Epithelial cell of esophagus (primary cell): ENCODE data around the gene TMOD1.

Experiments used
- DNase-seq: peaks from one replicate; pipeline ENCODE4 v3.0.0; 2010; ENCODE audit warnings: low read depth
- H3K4me3 ChIP-seq: 2 replicates; pipeline ENCODE4 v1.5.1; 2011; ENCODE audit warnings: mild to moderate bottlenecking, low read length, control low read depth
- TF ChIP-seq, protein P1 (sequence below): IDR thresholded peaks from 2 replicates; pipeline ENCODE4 v1.5.1; 2011; ENCODE audit warnings: low read depth, mild to moderate bottlenecking, low read length, control low read depth, inconsistent platforms; ENCODE audit not compliant: insufficient read depth; ENCODE audit errors: missing control alignments

Gene TMOD1

GRCh38 chr9:97504381-97505216 lies 3.1 kb downstream of the TMOD1 start:
- TF ChIP-seq, protein P1, sequence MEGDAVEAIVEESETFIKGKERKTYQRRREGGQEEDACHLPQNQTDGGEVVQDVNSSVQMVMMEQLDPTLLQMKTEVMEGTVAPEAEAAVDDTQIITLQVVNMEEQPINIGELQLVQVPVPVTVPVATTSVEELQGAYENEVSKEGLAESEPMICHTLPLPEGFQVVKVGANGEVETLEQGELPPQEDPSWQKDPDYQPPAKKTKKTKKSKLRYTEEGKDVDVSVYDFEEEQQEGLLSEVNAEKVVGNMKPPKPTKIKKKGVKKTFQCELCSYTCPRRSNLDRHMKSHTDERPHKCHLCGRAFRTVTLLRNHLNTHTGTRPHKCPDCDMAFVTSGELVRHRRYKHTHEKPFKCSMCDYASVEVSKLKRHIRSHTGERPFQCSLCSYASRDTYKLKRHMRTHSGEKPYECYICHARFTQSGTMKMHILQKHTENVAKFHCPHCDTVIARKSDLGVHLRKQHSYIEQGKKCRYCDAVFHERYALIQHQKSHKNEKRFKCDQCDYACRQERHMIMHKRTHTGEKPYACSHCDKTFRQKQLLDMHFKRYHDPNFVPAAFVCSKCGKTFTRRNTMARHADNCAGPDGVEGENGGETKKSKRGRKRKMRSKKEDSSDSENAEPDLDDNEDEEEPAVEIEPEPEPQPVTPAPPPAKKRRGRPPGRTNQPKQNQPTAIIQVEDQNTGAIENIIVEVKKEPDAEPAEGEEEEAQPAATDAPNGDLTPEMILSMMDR, result no peak
- DNase-seq, result no peak
- no peak overlapping the region for H3K4me3 ChIP-seq

DNA sequence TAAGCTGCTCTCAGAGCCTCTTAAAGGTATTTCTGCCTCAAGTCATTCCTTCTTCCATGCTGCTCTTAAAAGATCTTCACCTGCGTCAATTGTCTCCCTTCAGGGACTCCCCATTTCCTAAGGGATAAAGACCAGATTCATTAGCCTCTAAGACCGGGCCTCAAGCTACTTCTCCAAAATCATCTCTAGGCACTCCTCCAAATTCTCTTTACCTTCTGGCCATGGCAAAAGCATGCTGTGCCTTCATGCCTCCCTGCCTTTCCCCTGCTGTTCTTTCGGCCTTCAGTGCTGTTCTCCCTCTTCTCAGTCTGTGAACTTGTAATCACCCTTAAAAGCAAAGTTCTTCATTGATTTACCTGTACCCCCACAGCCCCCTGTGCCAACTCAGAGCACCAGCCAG lies 4.4 kb downstream of the TMOD1 start:
- TF ChIP-seq, protein P1, result no peak
- no peak overlapping the region for H3K4me3 ChIP-seq
- no peak for DNase-seq

- no peak overlapping the region for H3K4me3 ChIP-seq
- TF ChIP-seq, protein P1, result no peak
- DNase-seq, result no peak
Measured at GRCh38 chr9:97506306-97506705, 4.8 kb downstream of the TMOD1 start.

- TF ChIP-seq, protein P1, result no peak
- no peak overlapping the region for H3K4me3 ChIP-seq
- no peak for DNase-seq
Measured at GRCh38 chr9:97506787-97507186, 5.3 kb downstream of the TMOD1 start.

DNA sequence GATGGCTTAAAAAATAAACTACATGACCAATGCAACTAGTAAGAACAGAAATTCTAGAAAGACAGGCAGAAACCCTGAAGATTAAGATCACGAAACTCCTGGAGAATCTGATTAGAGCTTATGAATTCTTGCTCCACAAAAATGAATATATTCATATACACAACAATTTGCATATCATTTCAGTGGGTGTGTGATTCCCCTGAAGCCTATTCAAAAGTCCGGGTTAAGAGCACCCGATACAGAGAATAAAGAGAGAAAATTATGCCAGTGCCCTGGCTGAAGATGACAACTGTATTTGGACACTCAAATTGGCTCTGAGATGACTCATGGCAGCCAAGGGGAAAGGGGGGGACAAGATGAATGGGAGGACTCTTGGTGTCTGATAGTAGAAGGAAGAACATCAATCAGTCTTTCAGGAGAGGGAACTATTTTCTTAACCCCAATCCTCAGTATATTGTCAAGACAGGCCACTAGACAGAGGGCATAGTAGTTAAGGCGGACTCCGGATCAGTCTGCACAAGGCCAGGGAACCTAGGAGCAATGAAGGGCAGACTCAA lies 6.0 kb downstream of the TMOD1 start:
- DNase-seq, result no peak

GRCh38 chr9:97508852-97509251 lies 7.4 kb downstream of the TMOD1 start:
- H3K4me3 ChIP-seq, result no peak overlapping the region
- TF ChIP-seq, protein P1, result no peak
- DNase-seq, result no peak

More for the DNA sequence above, 6.0 kb downstream of the TMOD1 start:
- H3K4me3 ChIP-seq, result no peak overlapping the region
- TF ChIP-seq, protein P1, result no peak
